ENCODE results near the gene TSPAN31.

DNA sequence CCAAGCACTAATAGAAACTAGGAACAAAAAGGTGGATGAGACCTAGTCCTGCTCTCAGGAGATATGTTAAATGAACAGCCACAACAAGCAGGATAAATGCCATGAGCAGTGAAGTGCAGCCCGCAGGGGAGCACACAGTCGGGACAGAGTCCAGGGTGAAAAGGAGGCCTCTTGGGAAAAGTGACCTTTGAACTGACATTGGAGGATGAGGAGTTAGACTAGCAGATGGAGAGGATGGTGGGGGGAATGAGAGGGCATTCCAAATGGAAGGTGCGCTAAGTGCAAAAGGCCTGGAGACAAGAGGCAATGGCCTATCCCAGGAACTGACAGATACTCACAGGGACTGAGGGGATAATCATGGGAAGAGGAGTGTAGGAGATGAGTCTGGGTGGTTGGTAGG, 46.4 kb upstream of the TSPAN31 start:
- TF ChIP-seq CTCF (IDR thresholded peaks at IDR 0.05; ENCODE audit: low read length) (no peak), EZH2 (IDR thresholded peaks at IDR 0.05; ENCODE audit: borderline replicate concordance, low read length) (no peak)
